ENCODE measurements around the gene PRMT9.

DNA sequence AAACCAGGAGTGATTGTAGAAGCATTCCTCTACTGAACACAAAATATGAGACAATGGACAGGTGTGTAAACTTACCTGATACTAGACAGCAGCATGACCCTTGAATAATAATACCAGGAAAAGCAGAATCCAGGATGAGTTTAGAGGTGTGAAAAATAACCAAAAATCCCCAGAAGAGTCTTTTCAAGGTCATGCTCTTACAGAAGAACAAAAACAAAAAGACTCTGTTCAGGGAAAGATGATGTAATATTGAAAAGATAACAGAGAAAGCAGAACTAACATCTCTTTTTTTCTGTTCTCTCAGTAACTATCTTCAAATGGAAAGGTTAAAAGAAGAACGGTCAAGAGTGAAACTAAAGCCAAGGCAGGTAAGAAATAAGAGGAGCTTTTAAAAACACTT is 33.9 kb upstream of the PRMT9 start:
- TF ChIP-seq, protein P1, sequence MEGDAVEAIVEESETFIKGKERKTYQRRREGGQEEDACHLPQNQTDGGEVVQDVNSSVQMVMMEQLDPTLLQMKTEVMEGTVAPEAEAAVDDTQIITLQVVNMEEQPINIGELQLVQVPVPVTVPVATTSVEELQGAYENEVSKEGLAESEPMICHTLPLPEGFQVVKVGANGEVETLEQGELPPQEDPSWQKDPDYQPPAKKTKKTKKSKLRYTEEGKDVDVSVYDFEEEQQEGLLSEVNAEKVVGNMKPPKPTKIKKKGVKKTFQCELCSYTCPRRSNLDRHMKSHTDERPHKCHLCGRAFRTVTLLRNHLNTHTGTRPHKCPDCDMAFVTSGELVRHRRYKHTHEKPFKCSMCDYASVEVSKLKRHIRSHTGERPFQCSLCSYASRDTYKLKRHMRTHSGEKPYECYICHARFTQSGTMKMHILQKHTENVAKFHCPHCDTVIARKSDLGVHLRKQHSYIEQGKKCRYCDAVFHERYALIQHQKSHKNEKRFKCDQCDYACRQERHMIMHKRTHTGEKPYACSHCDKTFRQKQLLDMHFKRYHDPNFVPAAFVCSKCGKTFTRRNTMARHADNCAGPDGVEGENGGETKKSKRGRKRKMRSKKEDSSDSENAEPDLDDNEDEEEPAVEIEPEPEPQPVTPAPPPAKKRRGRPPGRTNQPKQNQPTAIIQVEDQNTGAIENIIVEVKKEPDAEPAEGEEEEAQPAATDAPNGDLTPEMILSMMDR (IDR thresholded peaks at IDR 0.05): no peak
- no peak for TF ChIP-seq POLR2A (IDR thresholded peaks at IDR 0.05)
